Measurements from ENCODE around the gene PBLD.

PBLD gene

GRCh38 chr10:68233046-68233445 lies 99.7 kb downstream of the PBLD start:
- DNase-seq (ENCODE audit: low spot score) = no peak

All from hepatic stellate cell (primary cell).